Neural crest cell (in vitro differentiated cells): ENCODE results near the gene MAK. TPM values are rescaled to one million over a fixed set of nuclear protein-coding genes. Genes with fewer than 3 reads are reported as not detected.

ENCODE experiments used
- DNase-seq: peaks from one replicate; pipeline ENCODE4 v3.0.0; 2021; ENCODE audit warnings: low read depth, mixed read lengths, low spot score
- H3K27ac Mint-ChIP-seq: one replicate; pipeline ENCODE4 v1.8.0; 2021; ENCODE audit warnings: mild to moderate bottlenecking, mixed read lengths; ENCODE audit not compliant: unreplicated experiment
- H3K27me3 Mint-ChIP-seq: 2 replicates; pipeline ENCODE4 v1.8.0; 2021; ENCODE audit warnings: low read depth, mild to moderate bottlenecking, mixed read lengths
- H3K36me3 Mint-ChIP-seq: 2 replicates; pipeline ENCODE4 v1.8.0; 2021; ENCODE audit warnings: low read depth, mild to moderate bottlenecking, mixed read lengths
- H3K4me1 Mint-ChIP-seq: 2 replicates; pipeline ENCODE4 v1.8.0; 2021; ENCODE audit warnings: mixed read lengths
- H3K4me3 Mint-ChIP-seq: one replicate; pipeline ENCODE4 v1.8.0; 2021; ENCODE audit warnings: mild to moderate bottlenecking, mixed read lengths
- H3K9me3 Mint-ChIP-seq: 2 replicates; pipeline ENCODE4 v1.8.0; 2021; ENCODE audit warnings: mixed read lengths
- CTCF ChIP-seq: fragments of 200-600 bp; sonication (generic); conservative IDR thresholded peaks from 2 replicates; pipeline ENCODE4 v1.5.0; 2021; ENCODE audit warnings: antibody characterized with exemption, mild to moderate bottlenecking
- total RNA-seq: library from RNA; stranded (reverse); gene quantifications from 2 replicates; pipeline ENCODE4 v1.2.1, GENCODE V29; 2021

Gene MAK
- total RNA-seq, 1 donor from 2014 or later = 0.93 TPM

GRCh38 chr6:10793695-10794094, 44.6 kb downstream of the MAK start:
- DNase-seq = no peak
- Mint-ChIP-seq H3K9me3 (no peaks in the 10 kb centered on the region), H3K27me3 (no peaks in the 10 kb centered on the region), H3K4me3 (no peak overlapping the region), H3K36me3 (peaks cover 6% of the 10 kb centered on the region), H3K4me1 (peaks cover 4% of the 10 kb centered on the region), H3K27ac (no peak overlapping the region)
- no peak for TF ChIP-seq CTCF

GRCh38 chr6:10793035-10793434, 45.3 kb downstream of the MAK start:
- no peak for DNase-seq
- H3K4me1 Mint-ChIP-seq = peaks cover 4% of the 10 kb centered on the region
- H3K4me3 Mint-ChIP-seq = no peak overlapping the region
- H3K27ac Mint-ChIP-seq = no peak overlapping the region
- H3K9me3 Mint-ChIP-seq = no peaks in the 10 kb centered on the region
- TF ChIP-seq CTCF = no peak
- H3K36me3 Mint-ChIP-seq = peaks cover 6% of the 10 kb centered on the region
- no peaks in the 10 kb centered on the region for H3K27me3 Mint-ChIP-seq

GRCh38 chr6:10792101-10792500, 46.2 kb downstream of the MAK start:
- Mint-ChIP-seq H3K27me3 (no peaks in the 10 kb centered on the region), H3K27ac (no peak overlapping the region), H3K36me3 (peaks cover 8% of the 10 kb centered on the region), H3K4me3 (no peak overlapping the region), H3K4me1 (peaks cover 4% of the 10 kb centered on the region), H3K9me3 (peaks cover under 1% of the 10 kb centered on the region)
- no peak for DNase-seq
- TF ChIP-seq CTCF = no peak

GRCh38 chr6:10791673-10792072, 46.7 kb downstream of the MAK start:
- H3K4me1 Mint-ChIP-seq = peaks cover 4% of the 10 kb centered on the region
- no peak for TF ChIP-seq CTCF
- H3K36me3 Mint-ChIP-seq = peaks cover 9% of the 10 kb centered on the region
- H3K4me3 Mint-ChIP-seq = no peak overlapping the region
- peaks cover 3% of the 10 kb centered on the region for H3K9me3 Mint-ChIP-seq
- no peak overlapping the region for H3K27ac Mint-ChIP-seq
- no peak for DNase-seq
- H3K27me3 Mint-ChIP-seq = no peaks in the 10 kb centered on the region

GRCh38 chr6:10779076-10779475, 59.3 kb downstream of the MAK start:
- no peak for TF ChIP-seq CTCF
- Mint-ChIP-seq H3K4me3 (no peak overlapping the region), H3K36me3 (peaks cover 14% of the 10 kb centered on the region), H3K27ac (no peak overlapping the region), H3K9me3 (no peaks in the 10 kb centered on the region), H3K4me1 (no peaks in the 10 kb centered on the region), H3K27me3 (no peaks in the 10 kb centered on the region)
- no peak for DNase-seq

- Mint-ChIP-seq H3K4me1 (no peaks in the 10 kb centered on the region), H3K36me3 (peaks cover 14% of the 10 kb centered on the region), H3K27me3 (no peaks in the 10 kb centered on the region), H3K4me3 (no peak overlapping the region), H3K9me3 (no peaks in the 10 kb centered on the region), H3K27ac (no peak overlapping the region)
- no peak for DNase-seq
- no peak for TF ChIP-seq CTCF
Measured at GRCh38 chr6:10778230-10778629, 60.1 kb downstream of the MAK start.
